OCI-LY3 (cell line): ENCODE results near the gene GARNL3.

Experiments used
- H2AFZ ChIP-seq: fragments of 200-600, 300-600 bp; shearing (Covaris generic); 2 replicates; pipeline ENCODE4 v1.6.0; 2014; ENCODE audit warnings: antibody characterized with exemption, low read depth, low read length
- H3K27ac ChIP-seq: fragments of 200-600, 300-600 bp; sonication (generic); 2 replicates; pipeline ENCODE4 v1.5.1; 2014; ENCODE audit warnings: mild to moderate bottlenecking, low read length, moderate library complexity, mixed read lengths
- H3K27me3 ChIP-seq: fragments of 200-600, 300-600 bp; sonication (generic); 2 replicates; pipeline ENCODE4 v1.6.1; 2014; ENCODE audit warnings: low read depth, low read length, mixed read lengths
- H3K36me3 ChIP-seq: fragments of 200-600, 300-600 bp; sonication (generic); replicated peaks from 2 replicates; pipeline ENCODE3; 2014; ENCODE audit warnings: low read depth, low read length, mixed read lengths
- H3K4me1 ChIP-seq: fragments of 300-600, 200-600 bp; sonication (generic); 2 replicates; pipeline ENCODE4 v1.6.1; 2014; ENCODE audit warnings: low read length, mixed read lengths
- H3K4me2 ChIP-seq: fragments of 200-600, 300-600 bp; sonication (generic); 2 replicates; pipeline ENCODE4 v1.6.1; 2014; ENCODE audit warnings: low read length, mixed read lengths
- H3K4me3 ChIP-seq: fragments of 300-600, 200-600 bp; sonication (generic); 2 replicates; pipeline ENCODE4 v1.5.1; 2014; ENCODE audit warnings: antibody characterized with exemption, mild to moderate bottlenecking, low read length, moderate library complexity
- H3K79me2 ChIP-seq: fragments of 300-600, 200-600 bp; shearing (Covaris generic); 2 replicates; pipeline ENCODE4 v1.6.1; 2014; ENCODE audit warnings: mild to moderate bottlenecking, low read length, mixed read lengths
- H3K9ac ChIP-seq: fragments of 300-600, 200-600 bp; shearing (Covaris generic); 2 replicates; pipeline ENCODE4 v1.6.0; 2014; ENCODE audit warnings: mild to moderate bottlenecking, low read length, moderate library complexity
- H3K9me3 ChIP-seq: fragments of 200-600, 300-600 bp; shearing (Covaris generic); 2 replicates; pipeline ENCODE4 v1.6.1; 2014; ENCODE audit warnings: low read length, mixed read lengths; ENCODE audit not compliant: insufficient read depth
- H4K20me1 ChIP-seq: fragments of 200-600, 300-600 bp; sonication (generic); 2 replicates; pipeline ENCODE4 v1.6.1; 2016; ENCODE audit warnings: low read length, mixed read lengths; ENCODE audit not compliant: insufficient read depth
- EZH2phosphoT487 ChIP-seq: fragments of 200-600 bp; shearing (Covaris generic); IDR thresholded peaks from 2 replicates; pipeline ENCODE4 v1.6.1; 2018; ENCODE audit warnings: antibody characterized with exemption, mixed run types, low read depth
- TF ChIP-seq, protein P1 (sequence below): fragments of 200-600, 300-600 bp; sonication (generic); IDR thresholded peaks from 2 replicates; pipeline ENCODE4 v1.5.1; 2014; ENCODE audit warnings: antibody characterized with exemption, low read length, low read depth

GARNL3 gene

DNA sequence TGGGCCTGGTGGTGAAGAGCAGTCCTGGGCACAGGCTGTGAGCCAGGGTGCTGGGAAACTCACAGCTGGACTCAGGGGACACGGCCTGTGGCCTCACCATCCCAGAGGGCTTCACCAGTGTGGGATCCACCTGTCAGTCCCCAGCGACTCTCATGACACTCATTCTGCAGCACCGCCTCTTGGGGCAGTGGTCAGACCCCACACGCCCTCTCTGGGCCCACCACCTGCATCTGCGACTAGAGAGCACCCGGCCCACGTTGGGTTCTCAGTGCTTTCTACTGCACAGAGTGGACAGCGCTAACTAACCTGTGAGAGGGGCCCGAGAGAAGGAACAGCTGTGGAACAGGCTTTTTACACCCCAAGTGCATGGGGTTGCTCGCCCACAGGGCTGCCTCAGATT lies 45.8 kb upstream of the GARNL3 start:
- no peak overlapping the region for H3K27ac ChIP-seq
- 0 out of 2 replicates have a peak, but pooled peaks cover 3% of the 10 kb centered on the region for H3K27me3 ChIP-seq
- no peaks in the 10 kb centered on the region for H3K79me2 ChIP-seq
- peaks cover 19% of the 10 kb centered on the region for H3K4me1 ChIP-seq
- H3K9me3 ChIP-seq = no peaks in the 10 kb centered on the region
- no peak overlapping the region for H3K4me2 ChIP-seq
- no peak overlapping the region for H3K4me3 ChIP-seq
- no peaks in the 10 kb centered on the region for H4K20me1 ChIP-seq
- TF ChIP-seq, protein P1, sequence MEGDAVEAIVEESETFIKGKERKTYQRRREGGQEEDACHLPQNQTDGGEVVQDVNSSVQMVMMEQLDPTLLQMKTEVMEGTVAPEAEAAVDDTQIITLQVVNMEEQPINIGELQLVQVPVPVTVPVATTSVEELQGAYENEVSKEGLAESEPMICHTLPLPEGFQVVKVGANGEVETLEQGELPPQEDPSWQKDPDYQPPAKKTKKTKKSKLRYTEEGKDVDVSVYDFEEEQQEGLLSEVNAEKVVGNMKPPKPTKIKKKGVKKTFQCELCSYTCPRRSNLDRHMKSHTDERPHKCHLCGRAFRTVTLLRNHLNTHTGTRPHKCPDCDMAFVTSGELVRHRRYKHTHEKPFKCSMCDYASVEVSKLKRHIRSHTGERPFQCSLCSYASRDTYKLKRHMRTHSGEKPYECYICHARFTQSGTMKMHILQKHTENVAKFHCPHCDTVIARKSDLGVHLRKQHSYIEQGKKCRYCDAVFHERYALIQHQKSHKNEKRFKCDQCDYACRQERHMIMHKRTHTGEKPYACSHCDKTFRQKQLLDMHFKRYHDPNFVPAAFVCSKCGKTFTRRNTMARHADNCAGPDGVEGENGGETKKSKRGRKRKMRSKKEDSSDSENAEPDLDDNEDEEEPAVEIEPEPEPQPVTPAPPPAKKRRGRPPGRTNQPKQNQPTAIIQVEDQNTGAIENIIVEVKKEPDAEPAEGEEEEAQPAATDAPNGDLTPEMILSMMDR = no peak
- TF ChIP-seq EZH2phosphoT487 = no peak
- no peak overlapping the region for H3K9ac ChIP-seq
- no peaks in the 10 kb centered on the region for H3K36me3 ChIP-seq
- H2AFZ ChIP-seq = no peak overlapping the region

DNA sequence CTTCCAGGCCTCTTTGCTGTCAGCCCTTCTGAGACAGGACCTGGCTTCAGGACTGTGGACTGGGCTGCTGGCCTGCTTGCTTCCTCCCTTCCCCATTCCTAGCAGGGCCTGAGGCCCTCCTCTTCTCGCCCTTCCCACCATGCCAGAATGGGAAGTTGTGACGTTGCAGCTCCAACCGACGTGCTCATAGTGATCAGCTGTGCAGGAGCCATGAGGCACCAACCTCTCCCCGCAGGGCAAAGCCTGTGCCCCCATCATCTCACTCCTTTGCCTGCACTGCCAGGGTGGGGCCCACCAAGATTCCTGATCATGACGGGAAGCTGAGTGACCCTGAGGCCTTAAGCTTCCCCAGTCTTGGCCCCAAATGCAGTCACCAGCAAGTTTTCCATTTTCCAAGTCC lies 45.1 kb upstream of the GARNL3 start:
- Histone ChIP-seq H3K4me3 (no peak overlapping the region), H3K36me3 (no peaks in the 10 kb centered on the region), H3K9ac (no peak overlapping the region), H3K79me2 (no peaks in the 10 kb centered on the region), H3K9me3 (no peaks in the 10 kb centered on the region), H3K4me1 (peaks cover 26% of the 10 kb centered on the region), H3K27ac (no peak overlapping the region), H3K27me3 (0 out of 2 replicates have a peak, but pooled peaks cover 6% of the 10 kb centered on the region), H3K4me2 (no peak overlapping the region), H4K20me1 (no peaks in the 10 kb centered on the region), H2AFZ (no peak overlapping the region)
- TF ChIP-seq EZH2phosphoT487 = no peak
- TF ChIP-seq, protein P1 = no peak

DNA sequence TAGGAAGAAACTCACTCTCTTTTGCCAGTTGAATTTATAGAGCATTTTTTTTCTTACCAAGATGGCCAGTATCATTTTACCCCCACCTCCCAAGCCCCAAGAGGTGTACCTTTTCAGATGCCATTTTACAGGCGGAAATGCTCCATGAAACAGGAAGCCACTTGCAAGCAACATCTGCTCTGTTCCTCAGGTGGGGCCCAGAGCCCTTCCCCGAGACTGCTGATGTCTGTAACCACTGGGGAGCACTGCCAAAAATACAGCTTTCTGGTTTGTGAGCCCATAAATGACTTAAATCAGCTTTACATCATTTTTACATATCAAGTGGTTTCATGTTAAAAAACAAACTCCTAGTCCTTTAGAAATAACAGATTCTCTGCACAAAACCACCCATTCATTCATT lies 42.9 kb upstream of the GARNL3 start:
- H3K4me2 ChIP-seq = peak overlapping the region; percentile 47
- TF ChIP-seq EZH2phosphoT487 = no peak
- TF ChIP-seq, protein P1 = no peak

DNA sequence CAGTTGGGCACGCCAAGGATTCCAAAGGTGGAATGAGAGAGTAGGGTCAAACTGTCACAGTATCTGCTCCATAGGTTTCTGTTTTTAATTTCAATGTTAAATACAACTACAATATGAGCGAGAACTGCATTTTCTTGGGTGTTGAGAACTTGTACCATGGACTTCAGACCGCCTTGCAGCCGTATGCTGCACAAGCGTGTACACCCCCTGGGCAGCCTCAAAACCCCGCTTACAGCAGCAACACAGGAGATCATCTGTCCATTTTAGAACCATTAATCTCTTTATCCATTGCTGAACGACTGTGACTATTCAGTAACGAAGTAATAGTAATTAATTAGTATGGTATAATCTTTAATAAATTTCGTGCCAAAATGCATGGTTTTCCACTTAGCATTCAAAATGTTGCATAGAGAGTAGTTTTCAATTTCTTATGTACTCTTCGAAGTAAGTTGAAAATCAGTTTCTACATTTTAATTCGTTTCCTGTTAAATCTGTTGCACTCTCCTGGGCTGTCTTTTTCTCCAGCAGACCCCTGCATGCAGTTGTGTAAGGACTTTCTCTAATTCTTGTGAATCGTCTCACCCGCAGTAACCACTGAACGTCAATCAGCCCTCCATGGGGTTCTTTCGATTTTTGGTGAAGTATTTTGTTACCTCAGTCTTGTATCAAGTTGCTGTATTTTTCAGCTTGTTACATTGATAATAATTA lies 42.0 kb upstream of the GARNL3 start:
- Histone ChIP-seq H3K9ac (no peak overlapping the region), H3K79me2 (no peaks in the 10 kb centered on the region), H3K27me3 (0 out of 2 replicates have a peak, but pooled peaks cover 6% of the 10 kb centered on the region), H3K4me2 (peak overlapping the region; percentile 47), H2AFZ (peak overlapping the region; percentile 6; the same call in 1 of the 2 replicates), H3K4me1 (peaks cover 36% of the 10 kb centered on the region), H3K9me3 (no peaks in the 10 kb centered on the region), H3K36me3 (no peaks in the 10 kb centered on the region), H4K20me1 (no peaks in the 10 kb centered on the region), H3K4me3 (no peak overlapping the region), H3K27ac (no peak overlapping the region)
- TF ChIP-seq, protein P1 = no peak
- no peak for TF ChIP-seq EZH2phosphoT487

More for the DNA sequence above, 42.9 kb upstream of the GARNL3 start:
- Histone ChIP-seq H3K9ac (no peak overlapping the region), H3K27me3 (0 out of 2 replicates have a peak, but pooled peaks cover 6% of the 10 kb centered on the region), H3K36me3 (no peaks in the 10 kb centered on the region), H3K4me1 (peaks cover 36% of the 10 kb centered on the region), H3K27ac (no peak overlapping the region), H3K9me3 (no peaks in the 10 kb centered on the region), H3K4me3 (no peak overlapping the region), H3K79me2 (no peaks in the 10 kb centered on the region), H2AFZ (peak overlapping the region; percentile 6; the same call in 1 of the 2 replicates), H4K20me1 (no peaks in the 10 kb centered on the region)
